T-cell (primary cell): ENCODE results near the gene APOH. TPM values are rescaled to one million over a fixed set of nuclear protein-coding genes. Genes with fewer than 3 reads are reported as not detected.

Experiments used
- ATAC-seq, 4 experiments: fragments of 200-7000 bp in 3 of 4; fragments of 150-1000 bp in 1 of 4; cut with Tn5 transposase; replicated peaks in 1 of 4; 1 replicate in 3 of 4; 2 replicates in 1 of 4; pipeline ENCODE4 v1.10.0; 2021; ENCODE audit warnings: moderate library complexity in 3 of 4, mild to moderate bottlenecking in 2 of 4, moderate number of reproducible peaks in 1 of 4
- CTCF ChIA-PET, 2 donors: fragments of 300-600 bp; sonication (Branson Sonifier 250); formaldehyde crosslinking; loops; one replicate each; lab custom pipeline; 2022; ENCODE audit warnings: antibody characterized with exemption in 2 of 2; lab: Charles Lee
- POLR2A ChIA-PET, 2 donors: fragments of 300-600 bp; sonication (Branson Sonifier 250); formaldehyde crosslinking; loops; one replicate each; lab custom pipeline; 2022; ENCODE audit warnings: antibody characterized with exemption in 2 of 2; lab: Charles Lee
- DNase-seq, 35 experiments: peaks; one replicate each; pipeline versions ENCODE4 v3.0.0 to v3.0.0-alpha.2; 2013 to 2023
- H3K27ac ChIP-seq: one replicate; pipeline ENCODE4 v1.5.1; 2013; ENCODE audit warnings: low read length
- H3K27me3 ChIP-seq, 2 experiments: replicated peaks in 1 of 2; 1 replicate in 1 of 2; 2 replicates in 1 of 2; pipeline versions ENCODE4 v1.6.1 to v1.7.0; 2013; ENCODE audit warnings: low read length in 1 of 2, mixed read lengths in 1 of 2; ENCODE audit not compliant: control insufficient read depth in 2 of 2, insufficient read depth in 2 of 2; ENCODE audit errors: extremely low read depth in 1 of 2
- H3K36me3 ChIP-seq, 2 donors: 1 replicate in 1 of 2; 2 replicates in 1 of 2; pipeline versions ENCODE4 v1.6.1 to v1.7.0; 2013; ENCODE audit warnings: low read length in 1 of 2; ENCODE audit not compliant: control insufficient read depth in 2 of 2, insufficient read depth in 1 of 2; ENCODE audit errors: extremely low read depth in 1 of 2
- H3K4me1 ChIP-seq, 2 experiments: 1 replicate in 1 of 2; 2 replicates in 1 of 2; pipeline versions ENCODE4 v1.6.1 to v1.7.0; 2013; ENCODE audit warnings: low read length in 2 of 2, mixed read lengths in 1 of 2; ENCODE audit not compliant: insufficient read depth in 2 of 2, control insufficient read depth in 1 of 2; ENCODE audit errors: extremely low read depth in 1 of 2
- H3K4me3 ChIP-seq, 2 donors: 1 replicate in 1 of 2; 2 replicates in 1 of 2; pipeline versions ENCODE4 v1.5.1 to v1.7.0; 2013; ENCODE audit warnings: mild to moderate bottlenecking in 2 of 2, low read length in 1 of 2, moderate library complexity in 1 of 2; ENCODE audit not compliant: control insufficient read depth in 1 of 2; ENCODE audit errors: extremely low read depth in 1 of 2
- H3K9me3 ChIP-seq: 2 replicates; pipeline ENCODE4 v1.7.0; 2013
- H3K27ac Mint-ChIP-seq, 2 donors: one replicate each; pipeline ENCODE4 v1.8.0; 2020 to 2021; ENCODE audit warnings: mild to moderate bottlenecking in 2 of 2, mixed read lengths in 2 of 2
- H3K27me3 Mint-ChIP-seq, 2 donors: one replicate each; pipeline ENCODE4 v1.8.0; 2021 to 2022; ENCODE audit warnings: mixed read lengths in 2 of 2
- H3K36me3 Mint-ChIP-seq: one replicate; pipeline ENCODE4 v1.8.0; 2021; ENCODE audit warnings: mixed read lengths
- H3K4me1 Mint-ChIP-seq, 3 donors: one replicate each; pipeline ENCODE4 v1.8.0; 2020 to 2022; ENCODE audit warnings: mixed read lengths in 3 of 3, mild to moderate bottlenecking in 1 of 3
- H3K4me3 Mint-ChIP-seq, 3 donors: one replicate each; pipeline ENCODE4 v1.8.0; 2020 to 2022; ENCODE audit warnings: mild to moderate bottlenecking in 3 of 3, mixed read lengths in 3 of 3, moderate library complexity in 3 of 3
- H3K9me3 Mint-ChIP-seq, 3 donors: one replicate each; pipeline ENCODE4 v1.8.0; 2020 to 2022; ENCODE audit warnings: mixed read lengths in 3 of 3
- WGBS: methylation state at CpG from one replicate; pipeline ENCODE4 v1.1.5; 2013; ENCODE audit warnings: missing lambda C conversion rate; ENCODE audit not compliant: insufficient coverage; 5-methylcytosine and 5-hydroxymethylcytosine counted together
- total RNA-seq, 35 experiments: library from RNA in 6 of 35; stranded (reverse) in 6 of 35; fragments of 120-200 nt in 1 of 35; gene quantifications; one replicate each; pipeline versions ENCODE4 v1.2.1 to v1.2.4 and lab custom pipeline; 2013 to 2026

APOH gene
- total RNA-seq, 5 donors from 2014 or later (not counting 1 experiment from before 2014, with no cell fraction given): 1.3 to 2.5 (median 2.0) TPM; not detected in 2

DNA sequence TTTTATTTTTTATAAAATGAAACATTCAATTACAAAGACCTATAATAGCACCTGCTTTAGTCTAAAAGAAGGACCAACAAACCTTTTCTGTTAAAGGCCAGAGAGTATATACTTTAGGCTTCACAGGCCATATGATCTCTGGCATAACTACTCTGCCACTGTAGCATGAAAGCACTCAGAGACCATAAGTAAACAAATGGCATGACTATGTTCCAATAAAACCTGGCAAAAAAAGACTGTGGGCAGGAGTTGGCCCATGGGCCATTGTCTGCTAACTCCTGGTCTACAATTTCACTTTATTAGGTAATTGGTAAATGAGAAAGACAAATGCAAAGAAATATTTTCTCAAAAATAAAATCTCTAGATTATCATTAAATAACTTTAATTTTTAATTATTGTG lies 52.2 kb downstream of the APOH start:
- H3K9me3 Mint-ChIP-seq: no peaks in the 10 kb centered on the region
- Histone ChIP-seq H3K36me3 (no peaks in the 10 kb centered on the region), H3K27me3 (no peaks in the 10 kb centered on the region), H3K4me1 (no peaks in the 10 kb centered on the region), H3K27ac (no peak overlapping the region), H3K9me3 (no peaks in the 10 kb centered on the region), H3K4me3 (no peak overlapping the region)
- no peaks in the 10 kb centered on the region for H3K27me3 Mint-ChIP-seq
- peaks cover 7% of the 10 kb centered on the region for H3K36me3 Mint-ChIP-seq
- no peaks in the 10 kb centered on the region for H3K4me1 Mint-ChIP-seq
- CTCF ChIA-PET: no interaction called here
- POLR2A ChIA-PET: no interaction called here
- ATAC-seq (no peak), DNase-seq (no peak)
- no peak overlapping the region for H3K4me3 Mint-ChIP-seq
- H3K27ac Mint-ChIP-seq: no peak overlapping the region

DNA sequence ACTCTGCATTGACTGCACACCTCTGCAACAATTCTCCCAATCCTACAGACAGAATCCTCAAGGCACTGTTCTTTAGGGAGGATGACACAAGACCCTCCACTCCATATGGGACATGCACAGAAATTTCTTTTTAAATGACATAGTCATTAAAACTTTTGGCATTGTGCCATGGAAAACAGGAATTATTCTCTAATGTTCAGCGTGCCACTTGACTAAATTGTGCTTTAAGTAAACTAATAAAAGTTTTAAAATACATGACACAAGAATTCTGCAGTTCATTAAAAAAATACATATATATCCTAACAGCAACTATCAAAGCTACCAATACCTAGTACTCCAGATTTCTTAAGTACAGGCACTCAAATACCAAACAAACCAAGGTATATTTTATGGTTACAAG lies 53.3 kb downstream of the APOH start:
- Mint-ChIP-seq H3K4me3 (no peak overlapping the region), H3K36me3 (peaks cover 3% of the 10 kb centered on the region), H3K4me1 (no peaks in the 10 kb centered on the region), H3K9me3 (no peaks in the 10 kb centered on the region), H3K27ac (no peak overlapping the region), H3K27me3 (no peaks in the 10 kb centered on the region)
- WGBS: no CpG with 5 or more reads among the region's 1 CpG
- ChIA-PET POLR2A (no interaction called here), CTCF (no interaction called here)
- Histone ChIP-seq H3K27me3 (no peaks in the 10 kb centered on the region), H3K36me3 (no peaks in the 10 kb centered on the region), H3K4me1 (no peaks in the 10 kb centered on the region), H3K4me3 (no peak overlapping the region), H3K9me3 (no peaks in the 10 kb centered on the region), H3K27ac (no peak overlapping the region)
- DNase-seq (no peak), ATAC-seq (no peak)

- H3K4me3 Mint-ChIP-seq: no peak overlapping the region
- WGBS: 70% methylated on average over 2 of the region's 2 CpGs
- ATAC-seq (no peak), DNase-seq (no peak)
- Histone ChIP-seq H3K36me3 (no peaks in the 10 kb centered on the region), H3K27ac (no peak overlapping the region), H3K4me3 (no peak overlapping the region), H3K27me3 (no peaks in the 10 kb centered on the region), H3K9me3 (no peaks in the 10 kb centered on the region), H3K4me1 (no peaks in the 10 kb centered on the region)
- H3K4me1 Mint-ChIP-seq: no peaks in the 10 kb centered on the region
- H3K27me3 Mint-ChIP-seq: no peaks in the 10 kb centered on the region
- CTCF ChIA-PET: interaction anchor here in 1 of 2 donors (1.0 kb wide), 1 partner anchor 9 kb away, joined by 3 read pairs; no protein-coding TSS in a partner anchor
- no peaks in the 10 kb centered on the region for H3K36me3 Mint-ChIP-seq
- POLR2A ChIA-PET: no interaction called here
- H3K27ac Mint-ChIP-seq: no peak overlapping the region
- H3K9me3 Mint-ChIP-seq: no peaks in the 10 kb centered on the region
Observed at GRCh38 chr17:66172691-66173223, 56.5 kb downstream of the APOH start.

DNA sequence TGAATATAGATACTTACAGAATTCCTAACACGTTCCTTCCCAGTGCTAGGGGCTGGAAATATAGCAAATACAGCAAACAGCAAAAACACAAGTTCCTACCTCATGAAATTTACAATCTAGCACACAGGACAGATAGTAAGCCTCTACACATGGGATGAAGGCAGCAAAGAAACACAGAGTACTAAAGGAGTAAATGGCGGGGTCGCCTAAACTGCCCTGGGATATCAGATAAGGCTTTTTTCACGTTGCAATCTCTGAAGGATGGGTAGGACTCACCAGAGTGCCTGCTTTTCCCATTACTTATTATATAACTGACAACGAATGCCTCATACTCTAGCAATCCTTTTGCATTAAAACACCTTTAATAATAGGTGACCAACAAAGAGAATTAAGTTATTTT lies 57.1 kb downstream of the APOH start:
- H3K27ac ChIP-seq: no peak overlapping the region
- DNase-seq (no peak), ATAC-seq (no peak)
- H3K4me3 Mint-ChIP-seq: no peak overlapping the region
- H3K27me3 Mint-ChIP-seq: no peaks in the 10 kb centered on the region
- no peaks in the 10 kb centered on the region for H3K4me1 ChIP-seq
- no CpG with 5 or more reads among the region's 5 CpGs for WGBS
- H3K9me3 ChIP-seq: no peaks in the 10 kb centered on the region
- CTCF ChIA-PET: no interaction called here
- H3K27ac Mint-ChIP-seq: no peak overlapping the region
- H3K4me1 Mint-ChIP-seq: no peaks in the 10 kb centered on the region
- POLR2A ChIA-PET: no interaction called here
- no peaks in the 10 kb centered on the region for H3K36me3 ChIP-seq
- H3K36me3 Mint-ChIP-seq: no peaks in the 10 kb centered on the region
- no peaks in the 10 kb centered on the region for H3K27me3 ChIP-seq
- no peak overlapping the region for H3K4me3 ChIP-seq
- H3K9me3 Mint-ChIP-seq: no peaks in the 10 kb centered on the region

DNA sequence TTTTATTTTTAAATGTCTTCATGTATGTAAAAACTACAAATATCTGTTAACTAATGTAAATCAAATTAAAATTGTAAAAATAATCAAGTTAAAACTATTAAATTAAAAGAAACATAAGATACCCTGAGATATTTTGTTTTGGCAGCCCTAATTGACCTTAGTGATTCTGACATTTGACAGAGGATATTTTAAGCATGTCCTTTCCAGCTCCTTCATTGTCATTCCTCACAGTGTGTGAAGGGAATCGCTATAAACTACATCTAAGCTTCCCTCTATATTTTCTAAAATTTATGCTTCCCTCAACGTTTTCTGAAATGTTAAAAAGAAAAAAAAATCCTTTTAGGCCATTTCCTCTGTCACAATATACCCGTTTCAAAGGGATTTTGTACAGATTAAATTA lies 57.5 kb downstream of the APOH start:
- H3K4me3 ChIP-seq: no peak overlapping the region
- no peak overlapping the region for H3K4me3 Mint-ChIP-seq
- H3K4me1 ChIP-seq: no peaks in the 10 kb centered on the region
- CTCF ChIA-PET: no interaction called here
- no peaks in the 10 kb centered on the region for H3K36me3 Mint-ChIP-seq
- DNase-seq (no peak), ATAC-seq (no peak)
- no CpG with 5 or more reads among the region's 3 CpGs for WGBS
- H3K36me3 ChIP-seq: no peaks in the 10 kb centered on the region
- no peak overlapping the region for H3K27ac ChIP-seq
- no peaks in the 10 kb centered on the region for H3K4me1 Mint-ChIP-seq
- H3K27me3 Mint-ChIP-seq: no peaks in the 10 kb centered on the region
- POLR2A ChIA-PET: no interaction called here
- H3K9me3 ChIP-seq: no peaks in the 10 kb centered on the region
- no peaks in the 10 kb centered on the region for H3K9me3 Mint-ChIP-seq
- no peaks in the 10 kb centered on the region for H3K27me3 ChIP-seq
- no peak overlapping the region for H3K27ac Mint-ChIP-seq

GRCh38 chr17:66171172-66171571 lies 58.0 kb downstream of the APOH start:
- no peak for DNase-seq
- POLR2A ChIA-PET: no interaction called here
- ATAC-seq: no peak
- no peaks in the 10 kb centered on the region for H3K9me3 Mint-ChIP-seq
- no peak overlapping the region for H3K4me3 Mint-ChIP-seq
- CTCF ChIA-PET: no interaction called here
- H3K4me1 Mint-ChIP-seq: no peaks in the 10 kb centered on the region
- Histone ChIP-seq H3K36me3 (no peaks in the 10 kb centered on the region), H3K27ac (no peak overlapping the region), H3K27me3 (no peaks in the 10 kb centered on the region), H3K4me3 (no peak overlapping the region), H3K9me3 (no peaks in the 10 kb centered on the region), H3K4me1 (no peaks in the 10 kb centered on the region)
- no peaks in the 10 kb centered on the region for H3K27me3 Mint-ChIP-seq
- no peak overlapping the region for H3K27ac Mint-ChIP-seq
- no peaks in the 10 kb centered on the region for H3K36me3 Mint-ChIP-seq

DNA sequence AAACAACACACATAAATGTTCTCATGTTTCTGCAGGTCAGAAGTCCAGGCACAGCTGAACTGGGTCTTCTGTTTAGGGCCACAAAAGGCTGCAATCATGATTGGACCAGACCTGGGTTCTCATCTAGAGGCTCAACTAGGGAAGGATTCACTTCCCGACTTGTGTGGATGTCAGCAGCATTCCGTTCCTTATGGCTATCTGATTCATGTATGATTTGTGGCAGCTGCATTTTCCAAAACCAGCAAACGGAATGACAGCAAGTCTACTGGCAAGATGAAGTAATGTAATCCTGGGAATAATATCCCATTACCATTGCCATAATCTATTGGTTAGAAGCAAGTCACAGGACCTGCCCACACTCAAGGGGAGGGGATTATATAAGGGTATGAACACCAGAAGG lies 59.4 kb downstream of the APOH start:
- Histone ChIP-seq H3K27ac (no peak overlapping the region), H3K4me3 (no peak overlapping the region), H3K27me3 (no peaks in the 10 kb centered on the region), H3K9me3 (no peaks in the 10 kb centered on the region), H3K36me3 (no peaks in the 10 kb centered on the region), H3K4me1 (no peaks in the 10 kb centered on the region)
- ATAC-seq (no peak), DNase-seq (no peak)
- no peaks in the 10 kb centered on the region for H3K4me1 Mint-ChIP-seq
- H3K4me3 Mint-ChIP-seq: no peak overlapping the region
- H3K9me3 Mint-ChIP-seq: no peaks in the 10 kb centered on the region
- H3K27me3 Mint-ChIP-seq: no peaks in the 10 kb centered on the region
- H3K27ac Mint-ChIP-seq: no peak overlapping the region
- ChIA-PET CTCF (interaction anchor here (0.5 to 0.6 kb wide), 2 partner anchors 265 to 594 kb away, joined by 3 to 5 read pairs; no protein-coding TSS in a partner anchor), POLR2A (interaction anchor here in 1 of 2 donors (0.7 kb wide), 1 partner anchor 292 kb away, joined by 5 read pairs; no protein-coding TSS in a partner anchor)
- 100% methylated on average over 1 of the region's 3 CpGs for WGBS
- no peaks in the 10 kb centered on the region for H3K36me3 Mint-ChIP-seq
